HG03571 (cell line): ENCODE results near the gene IFFO2.
"Not testable (repeated sequence)": the region's sequence is repeated elsewhere in the genome, so short reads cannot be mapped to it uniquely, and the experiment has no call there.

Experiments used
- ATAC-seq: cut with Tn5 transposase; IDR thresholded peaks from one replicate; pipeline ENCODE4 v1.9.1; 2021; ENCODE audit not compliant: unreplicated experiment

The IFFO2 gene

GRCh38 chr1:18878538-18879214, 77.8 kb downstream of the IFFO2 start:
- no peak for ATAC-seq

- no peak for ATAC-seq
Observed at GRCh38 chr1:18877282-18877681, 79.2 kb downstream of the IFFO2 start.

DNA sequence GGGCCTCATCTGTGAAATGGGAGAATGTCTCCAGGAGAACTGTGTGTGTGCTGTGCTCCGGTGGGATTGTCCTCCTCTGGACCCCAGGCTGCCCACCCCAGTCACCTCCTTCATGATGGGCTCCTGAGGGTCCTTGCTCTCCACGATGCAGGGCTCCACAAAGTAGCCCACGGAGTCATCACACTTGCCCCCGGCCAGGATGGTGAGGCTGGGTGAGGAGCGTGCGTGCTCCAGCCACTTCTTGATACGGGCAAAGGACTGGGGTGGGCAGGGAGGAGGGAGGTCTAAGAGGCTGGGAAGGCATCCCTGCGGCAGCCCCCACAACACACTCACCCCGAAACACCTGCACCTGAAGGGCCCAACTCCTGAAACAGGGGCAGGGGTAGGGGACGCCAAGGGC, 80.3 kb downstream of the IFFO2 start:
- no peak for ATAC-seq

DNA sequence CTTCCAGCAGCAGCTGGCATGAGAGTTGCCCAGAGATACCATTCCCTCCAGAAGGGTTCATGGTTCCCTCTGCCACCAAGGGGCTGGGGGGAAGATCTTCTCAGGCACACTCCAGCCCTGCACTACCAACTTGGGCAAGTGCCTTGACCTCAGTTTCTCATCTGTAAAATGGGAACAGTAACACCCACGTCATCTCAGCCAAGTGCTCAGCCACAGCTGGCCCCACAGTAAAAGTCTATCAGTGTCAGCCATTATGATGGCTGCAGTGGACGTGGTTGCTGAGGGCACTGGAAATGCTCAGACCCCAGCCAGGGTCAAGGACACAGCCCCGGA, 80.7 kb downstream of the IFFO2 start:
- no peak for ATAC-seq

- ATAC-seq: no peak
Observed at GRCh38 chr1:18875107-18875795, 81.2 kb downstream of the IFFO2 start.

DNA sequence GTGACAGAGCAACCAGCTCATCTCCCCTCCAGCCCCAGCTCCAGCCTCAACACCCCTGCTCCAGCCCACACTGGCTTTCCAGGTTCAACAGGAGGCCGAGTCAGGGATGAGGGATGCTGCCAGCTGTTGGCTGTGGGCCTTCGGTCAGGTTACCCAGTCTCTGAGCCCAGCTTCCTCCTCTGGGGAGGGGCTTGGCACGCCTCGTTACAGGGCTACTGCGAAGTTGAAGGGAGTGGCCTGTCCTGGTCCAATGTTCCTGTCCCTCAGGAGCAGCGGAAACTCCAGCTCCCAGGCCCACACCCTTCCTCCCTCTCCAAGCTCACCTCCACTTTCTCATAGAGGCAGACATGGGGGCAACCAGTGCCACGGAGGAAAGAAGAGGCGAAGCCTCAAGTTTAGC, 81.9 kb downstream of the IFFO2 start:
- no peak for ATAC-seq

DNA sequence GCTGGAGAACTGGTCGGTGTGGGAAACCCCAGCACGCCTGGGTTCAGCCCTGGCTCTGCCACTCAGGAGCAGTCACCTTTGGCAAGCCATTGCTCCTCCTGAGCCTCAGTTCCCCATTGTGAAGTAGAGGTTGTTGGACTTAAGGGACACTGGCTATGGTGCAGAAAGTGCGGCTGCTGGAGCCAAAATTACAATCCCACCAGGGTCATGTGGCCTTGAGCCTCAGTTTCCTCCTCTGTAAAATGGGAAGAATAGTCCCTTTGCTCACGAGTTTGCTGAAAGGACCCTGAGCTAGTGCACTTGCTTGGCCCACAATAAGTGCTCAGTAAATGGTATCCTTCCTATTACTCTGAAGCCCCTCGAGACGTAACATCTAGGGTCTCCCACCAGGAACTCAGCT, 82.4 kb downstream of the IFFO2 start:
- ATAC-seq: no peak

DNA sequence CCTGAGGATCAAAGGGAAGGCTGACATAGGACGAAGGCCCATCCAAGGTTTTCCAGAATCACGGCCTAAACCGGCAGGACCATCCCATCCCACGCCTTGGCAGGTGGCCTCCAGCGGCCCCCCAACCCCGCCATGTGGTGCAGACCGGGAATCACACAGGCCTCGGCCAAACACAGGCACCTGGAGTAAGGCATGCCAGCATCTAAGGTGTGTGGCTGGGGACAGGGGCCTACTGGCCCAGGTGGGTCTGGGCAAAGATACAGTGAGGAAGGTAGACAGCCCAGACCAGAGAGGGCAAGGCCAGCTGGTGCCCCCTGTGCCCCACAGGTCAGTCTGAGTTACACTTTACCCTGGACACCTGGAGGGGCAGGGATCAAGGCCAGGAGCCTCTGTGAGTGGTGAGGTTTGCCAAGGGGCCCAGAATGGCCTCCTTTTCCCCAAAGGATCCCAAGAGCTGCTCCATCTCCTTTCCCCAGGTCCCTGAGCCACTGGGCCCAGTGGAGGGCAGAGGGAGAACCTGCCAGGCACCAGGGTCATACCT, 84.3 kb downstream of the IFFO2 start:
- ATAC-seq: no peak

- ATAC-seq: no peak
Observed at GRCh38 chr1:18871401-18872070, 84.9 kb downstream of the IFFO2 start.

GRCh38 chr1:18870957-18871356, 85.5 kb downstream of the IFFO2 start:
- no peak for ATAC-seq

- not testable (repeated sequence) for ATAC-seq
Observed at GRCh38 chr1:18870595-18870865, 85.9 kb downstream of the IFFO2 start.

DNA sequence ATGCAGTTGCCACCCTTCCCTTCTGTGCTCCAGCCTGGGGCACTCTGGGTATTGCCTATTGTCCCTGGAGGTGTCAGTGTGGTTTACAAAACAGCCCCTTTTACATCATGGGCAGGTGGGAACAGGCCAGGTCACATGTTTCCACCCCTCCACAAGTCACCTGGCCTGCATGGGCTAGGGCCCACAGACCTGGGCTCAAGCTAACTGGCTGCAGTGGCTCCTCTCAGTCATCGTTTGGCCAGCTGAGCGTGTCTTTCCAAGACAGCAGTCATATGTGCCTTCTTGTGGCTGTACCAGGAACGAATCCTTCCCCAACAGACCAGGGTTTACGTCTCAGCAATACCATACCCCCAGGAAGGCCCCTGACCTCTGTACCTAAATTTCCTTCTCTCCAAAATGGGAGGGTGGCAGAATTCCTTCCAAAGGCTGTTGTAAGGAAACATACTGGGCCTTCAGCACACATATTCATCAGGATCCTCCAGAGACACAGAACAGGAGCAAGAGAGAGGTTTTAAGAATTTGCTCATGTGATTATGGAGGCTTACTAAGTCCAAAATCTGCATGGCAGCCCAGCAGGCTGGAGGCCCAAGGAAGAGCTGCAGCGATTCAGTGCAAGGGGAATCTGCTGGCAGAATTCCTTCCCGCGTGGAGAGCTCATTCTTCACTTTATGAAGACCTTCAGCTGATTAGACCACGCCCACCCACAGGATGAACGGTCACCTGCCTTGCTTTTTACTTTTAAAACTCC, 86.5 kb downstream of the IFFO2 start:
- ATAC-seq: no peak

DNA sequence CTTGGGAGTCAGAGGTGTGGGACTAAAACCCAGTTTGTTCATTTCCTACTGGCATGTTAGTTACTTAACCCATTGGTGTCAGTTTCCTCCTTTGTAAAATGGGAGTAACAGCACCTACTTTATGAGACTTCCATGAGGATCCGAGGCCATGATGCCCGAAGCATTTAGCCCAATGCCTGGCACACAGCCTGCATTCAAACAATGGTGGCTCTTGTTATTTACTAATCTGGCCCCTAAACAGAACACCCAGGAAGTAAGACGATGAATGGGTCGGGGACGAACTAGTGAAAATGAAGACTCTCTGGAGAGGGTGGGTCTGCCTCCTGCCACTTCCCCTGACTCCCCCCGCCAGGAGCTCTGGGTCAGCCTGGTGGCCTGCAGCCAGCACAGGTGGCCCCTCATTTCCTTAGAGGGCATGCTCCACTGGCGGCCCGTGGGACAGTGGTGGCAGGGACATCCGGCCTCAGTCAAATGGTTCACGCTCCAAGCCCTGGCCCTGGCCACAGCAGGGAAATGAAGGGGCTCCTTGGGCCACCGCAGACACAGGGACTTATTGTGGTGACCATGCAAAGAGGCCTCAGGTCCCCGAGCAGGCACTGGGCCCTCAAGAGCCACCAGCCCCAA, 87.6 kb downstream of the IFFO2 start:
- no peak for ATAC-seq

- ATAC-seq: no peak
Observed at GRCh38 chr1:18868354-18868753, 88.1 kb downstream of the IFFO2 start.

DNA sequence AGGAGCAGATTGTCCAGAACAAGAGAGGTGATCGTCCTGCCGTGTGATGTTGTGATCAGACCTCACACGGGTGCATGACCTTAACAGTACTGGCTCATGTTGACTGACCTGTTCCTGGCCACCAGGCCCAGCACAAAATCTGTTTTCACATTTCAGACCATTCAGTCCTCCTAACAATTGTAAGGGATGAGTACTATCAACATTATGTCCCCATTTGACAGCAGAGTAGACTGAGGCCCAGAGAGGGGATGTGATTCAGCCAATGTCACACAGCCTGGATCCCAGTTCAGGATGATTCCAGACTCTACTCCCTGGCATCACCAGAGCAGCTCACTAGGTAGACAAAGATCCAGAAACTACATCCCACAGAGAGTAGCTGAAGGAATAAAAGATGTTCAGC, 89.6 kb downstream of the IFFO2 start:
- ATAC-seq: no peak

GRCh38 chr1:18866314-18866713, 90.2 kb downstream of the IFFO2 start:
- ATAC-seq: no peak

GRCh38 chr1:18865176-18865575, 91.3 kb downstream of the IFFO2 start:
- no peak for ATAC-seq

- no peak for ATAC-seq
Observed at GRCh38 chr1:18861590-18861989, 94.9 kb downstream of the IFFO2 start.

DNA sequence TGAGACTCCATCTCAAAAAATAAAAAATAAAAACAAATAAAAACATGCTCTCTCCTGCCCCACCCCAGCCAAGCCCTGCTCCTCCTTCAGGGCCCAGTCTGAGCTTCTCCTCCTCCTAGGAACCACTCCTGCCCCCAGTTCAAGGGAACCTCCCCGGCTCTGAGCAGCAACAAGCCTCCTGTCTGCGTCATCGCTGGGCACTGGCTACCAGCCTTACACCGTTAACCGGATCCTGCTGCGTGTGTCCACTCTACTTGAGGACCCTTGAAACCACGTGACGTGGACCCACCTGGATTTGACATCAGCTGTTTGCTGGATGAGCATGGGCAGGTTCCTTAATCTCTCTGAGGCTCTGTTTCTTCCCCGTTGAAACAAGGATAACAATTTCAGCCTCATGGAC, 95.4 kb downstream of the IFFO2 start:
- ATAC-seq: no peak

GRCh38 chr1:18859560-18859959, 96.9 kb downstream of the IFFO2 start, which contains the start of gene TAS1R2:
TSS of gene TAS1R2 (minus strand) at chr1:18859660. CDS start at chr1:18859660, 0 bp downstream.
- ATAC-seq: no peak

GRCh38 chr1:18858070-18858688, 98.3 kb downstream of the IFFO2 start:
- no peak for ATAC-seq
